HL-60 (cell line): ENCODE measurements around the gene GALNT6.
"Not testable (repeated sequence)": the region's sequence is repeated elsewhere in the genome, so short reads cannot be mapped to it uniquely, and the experiment has no call there.

ENCODE experiments used
- DNase-seq, 2 experiments: peaks; one replicate each; pipeline ENCODE4 v3.0.0-alpha.2; 2010 to 2020; ENCODE audit warnings: low read depth in 1 of 2, low spot score in 1 of 2
- H3K27ac ChIP-seq: fragments of 250-450 bp; sonication (Bioruptor Pico); replicated peaks from 2 replicates; pipeline ENCODE4 v1.5.1; 2020; ENCODE audit warnings: mild to moderate bottlenecking, moderate library complexity
- H3K27me3 ChIP-seq: fragments of 250-450 bp; sonication (Bioruptor Pico); 2 replicates; pipeline ENCODE4 v1.5.1; 2021; ENCODE audit warnings: mild to moderate bottlenecking, moderate library complexity; ENCODE audit not compliant: insufficient read depth, poor library complexity, severe bottlenecking
- H3K4me3 ChIP-seq: replicated peaks from 2 replicates; pipeline ENCODE4 v1.5.1; 2011; ENCODE audit warnings: mild to moderate bottlenecking, control low read depth, low read length; ENCODE audit not compliant: insufficient read depth
- CTCF ChIP-seq: IDR thresholded peaks from one replicate; pipeline ENCODE4 v1.5.1; 2011; ENCODE audit warnings: low read length, control low read depth, inconsistent platforms; ENCODE audit not compliant: insufficient read depth
- GABPA ChIP-seq: IDR thresholded peaks from 2 replicates; pipeline ENCODE4 v1.6.1; 2012; ENCODE audit warnings: low read depth
- POLR2AphosphoS5 ChIP-seq: IDR thresholded peaks from 2 replicates; pipeline ENCODE4 v1.6.1; 2012; ENCODE audit warnings: low read depth
- REST ChIP-seq: IDR thresholded peaks from 2 replicates; pipeline ENCODE4 v1.6.1; 2012; ENCODE audit warnings: low read depth; ENCODE audit not compliant: insufficient replicate concordance
- SPI1 ChIP-seq: IDR thresholded peaks from 2 replicates; pipeline ENCODE4 v1.6.1; 2012; ENCODE audit warnings: low read depth, mild to moderate bottlenecking, borderline replicate concordance

The GALNT6 gene

GRCh38 chr12:51321882-51322281 is 69.3 kb downstream of the GALNT6 start:
- Histone ChIP-seq H3K27me3 (no peaks in the 10 kb centered on the region), H3K27ac (peak overlapping the region; percentile 69), H3K4me3 (no peak overlapping the region)
- no peak for DNase-seq
- no peak for TF ChIP-seq CTCF
- no peak for TF ChIP-seq SPI1
- no peak for TF ChIP-seq GABPA
- no peak for TF ChIP-seq REST
- TF ChIP-seq POLR2AphosphoS5 = no peak

GRCh38 chr12:51320695-51321320 is 70.4 kb downstream of the GALNT6 start:
- no peak for TF ChIP-seq GABPA
- peak; percentile 35; the same call in 1 of the 2 replicates for TF ChIP-seq POLR2AphosphoS5
- Histone ChIP-seq H3K27ac (peak overlapping the region; percentile 69), H3K27me3 (no peaks in the 10 kb centered on the region), H3K4me3 (no peak overlapping the region)
- DNase-seq = peak in 1 of 2 experiments; percentile 56

GRCh38 chr12:51320311-51320694 is 70.9 kb downstream of the GALNT6 start:
- Histone ChIP-seq H3K27ac (peak overlapping the region; percentile 69), H3K27me3 (no peaks in the 10 kb centered on the region), H3K4me3 (no peak overlapping the region)
- DNase-seq = no peak
- TF ChIP-seq POLR2AphosphoS5 (no peak), CTCF (no peak), GABPA (no peak), REST (no peak), SPI1 (no peak)

GRCh38 chr12:51318846-51319599 is 72.2 kb downstream of the GALNT6 start:
- Histone ChIP-seq H3K27ac (peak overlapping the region; percentile 69), H3K4me3 (no peak overlapping the region), H3K27me3 (no peaks in the 10 kb centered on the region)
- DNase-seq = peak in 1 of 2 experiments; percentile 90
- TF ChIP-seq SPI1 (peak; percentile 82), GABPA (no peak), POLR2AphosphoS5 (peak; percentile 53; the same call in 1 of the 2 replicates), CTCF (no peak), REST (no peak)

GRCh38 chr12:51318057-51318806 is 73.0 kb downstream of the GALNT6 start:
- not testable (repeated sequence) for H3K27me3 ChIP-seq, DNase-seq, H3K4me3 ChIP-seq
- peak overlapping the region; percentile 69 for H3K27ac ChIP-seq
